ENCODE data around the gene TTLL8. TPM values are rescaled to one million over a fixed set of nuclear protein-coding genes. Genes with fewer than 3 reads are reported as not detected.
A peak's percentile ranks its signal among the peaks of the same experiment; 100 is the strongest.
"Not testable (repeated sequence)": the region's sequence is repeated elsewhere in the genome, so short reads cannot be mapped to it uniquely, and the experiment has no call there.

The TTLL8 gene
- polyA plus RNA-seq, 1 experiment: not detected

- ChIA-PET POLR2A (interaction anchor here (0.6 kb wide), 2 partner anchors 12 to 222 kb away, joined by 3 read pairs; no protein-coding TSS in a partner anchor), CTCF (interaction anchor here (1.0 kb wide), 1 partner anchor 44 kb away, joined by 3 read pairs; no protein-coding TSS in a partner anchor)
- Histone ChIP-seq H3K4me3 (ENCODE audit: low read depth, low read length) (0 out of 2 replicates have a peak overlapping the region, but pooled peaks have one; percentile 4), H3K9me3 (ENCODE audit: control insufficient read depth, insufficient read depth, low read length) (peaks cover 13% of the 10 kb centered on the region), H3K27ac (ENCODE audit: low read depth, low read length) (no peak overlapping the region), H3K27me3 (ENCODE audit: control insufficient read depth, insufficient read depth, low read length) (peaks cover 27% of the 10 kb centered on the region)
- DNase-seq (ENCODE audit: low read depth, low spot score): no peak
- peak; percentile 42 for TF ChIP-seq CTCF (IDR thresholded peaks at IDR 0.05; ENCODE audit: low read depth, low read length)
Observed at GRCh38 chr22:49983148-49984042, 74.7 kb downstream of the TTLL8 start.

- H3K9me3 ChIP-seq (ENCODE audit: control insufficient read depth, insufficient read depth, low read length): peaks cover 13% of the 10 kb centered on the region
- H3K27ac ChIP-seq (ENCODE audit: low read depth, low read length); DNase-seq (ENCODE audit: low read depth, low spot score); POLR2A ChIA-PET; CTCF ChIA-PET; H3K4me3 ChIP-seq (ENCODE audit: low read depth, low read length): not testable (repeated sequence)
- peaks cover 27% of the 10 kb centered on the region for H3K27me3 ChIP-seq (ENCODE audit: control insufficient read depth, insufficient read depth, low read length)
Observed at GRCh38 chr22:49981799-49982198, 76.3 kb downstream of the TTLL8 start.

- Histone ChIP-seq H3K9me3 (ENCODE audit: control insufficient read depth, insufficient read depth, low read length) (peaks cover 13% of the 10 kb centered on the region), H3K27ac (ENCODE audit: low read depth, low read length) (no peak overlapping the region), H3K27me3 (ENCODE audit: control insufficient read depth, insufficient read depth, low read length) (peaks cover 14% of the 10 kb centered on the region), H3K4me3 (ENCODE audit: low read depth, low read length) (no peak overlapping the region)
- CTCF ChIA-PET: interaction anchor here (0.7 kb wide), 1 partner anchor 15 kb away, joined by 3 read pairs; no protein-coding TSS in a partner anchor
- TF ChIP-seq CTCF (IDR thresholded peaks at IDR 0.05; ENCODE audit: low read depth, low read length): peak; percentile 53
- no peak for DNase-seq (ENCODE audit: low read depth, low spot score)
- POLR2A ChIA-PET: no interaction called here
Observed at GRCh38 chr22:49979587-49980264, 78.4 kb downstream of the TTLL8 start.

- H3K4me3 ChIP-seq (ENCODE audit: low read depth, low read length): no peak overlapping the region
- no peak for TF ChIP-seq CTCF (IDR thresholded peaks at IDR 0.05; ENCODE audit: low read depth, low read length)
- CTCF ChIA-PET: interaction anchor here (0.9 kb wide), 1 partner anchor 53 kb away, joined by 3 read pairs; no protein-coding TSS in a partner anchor
- POLR2A ChIA-PET: no interaction called here
- peaks cover 8% of the 10 kb centered on the region for H3K9me3 ChIP-seq (ENCODE audit: control insufficient read depth, insufficient read depth, low read length)
- DNase-seq (ENCODE audit: low read depth, low spot score): no peak
- H3K27ac ChIP-seq (ENCODE audit: low read depth, low read length): no peak overlapping the region
- H3K27me3 ChIP-seq (ENCODE audit: control insufficient read depth, insufficient read depth, low read length): peaks cover under 1% of the 10 kb centered on the region
Observed at GRCh38 chr22:49977578-49977977, 80.5 kb downstream of the TTLL8 start.

- no peak for DNase-seq (ENCODE audit: low read depth, low spot score)
- no peak overlapping the region for H3K4me3 ChIP-seq (ENCODE audit: low read depth, low read length)
- no peak for TF ChIP-seq CTCF (IDR thresholded peaks at IDR 0.05; ENCODE audit: low read depth, low read length)
- H3K9me3 ChIP-seq (ENCODE audit: control insufficient read depth, insufficient read depth, low read length): peaks cover 6% of the 10 kb centered on the region; the same call in 1 of the 2 replicates
- H3K27me3 ChIP-seq (ENCODE audit: control insufficient read depth, insufficient read depth, low read length): no peaks in the 10 kb centered on the region
- ChIA-PET POLR2A (interaction anchor here (0.6 kb wide), 1 partner anchor 287 kb away, joined by 3 read pairs; no protein-coding TSS in a partner anchor), CTCF (interaction anchor here (0.9 kb wide), 1 partner anchor 54 kb away, joined by 3 read pairs; no protein-coding TSS in a partner anchor)
- no peak overlapping the region for H3K27ac ChIP-seq (ENCODE audit: low read depth, low read length)
Observed at GRCh38 chr22:49976439-49977175, 81.5 kb downstream of the TTLL8 start.
